Measurements from ENCODE around the gene RBM15B.

Gene RBM15B

GRCh38 chr3:51381333-51381705, 9.8 kb upstream of the RBM15B start:
- TF ChIP-seq CTCF (IDR thresholded peaks at IDR 0.05; ENCODE audit: insufficient read depth, low read length, missing control alignments) = no peak
- ChIA-PET POLR2A (no interaction called here), CTCF (interaction anchor here (1.9 to 15.6 kb wide), 4 partner anchors 9 to 281 kb away, joined by 5 to 284 read pairs (median 21); partner anchors contain the start of gene RBM15B)
- DNase-seq (ENCODE audit: low read depth, low spot score) = no peak
- H3K4me3 ChIP-seq (ENCODE audit: low read depth, low read length) = no peak overlapping the region

GRCh38 chr3:51382076-51382745, 8.9 kb upstream of the RBM15B start:
- ChIA-PET CTCF (interaction anchor here (1.0 to 15.6 kb wide), 6 partner anchors 10 to 810 kb away, joined by 3 to 284 read pairs (median 8); partner anchors contain the start of gene MAPKAPK3), POLR2A (no interaction called here)
- no peak for DNase-seq (ENCODE audit: low read depth, low spot score)
- TF ChIP-seq CTCF (IDR thresholded peaks at IDR 0.05; ENCODE audit: insufficient read depth, low read length, missing control alignments) = no peak
- no peak overlapping the region for H3K4me3 ChIP-seq (ENCODE audit: low read depth, low read length)

GRCh38 chr3:51382947-51383578, 8.0 kb upstream of the RBM15B start:
- CTCF ChIA-PET = interaction anchor here (1.0 to 4.8 kb wide), 6 partner anchors 8 to 811 kb away, joined by 3 to 38 read pairs (median 6); partner anchors contain the start of gene MAPKAPK3
- POLR2A ChIA-PET = no interaction called here
- DNase-seq (ENCODE audit: low read depth, low spot score) = no peak
- peak overlapping the region; percentile 96 for H3K4me3 ChIP-seq (ENCODE audit: low read depth, low read length)
- TF ChIP-seq CTCF (IDR thresholded peaks at IDR 0.05; ENCODE audit: insufficient read depth, low read length, missing control alignments) = no peak

- CTCF ChIA-PET = interaction anchor here (1.0 to 4.8 kb wide), 5 partner anchors 12 to 769 kb away, joined by 3 to 38 read pairs (median 9); partner anchors contain the start of gene MAPKAPK3
- POLR2A ChIA-PET = interaction anchor here (1.0 to 1.8 kb wide), 6 partner anchors 12 to 768 kb away, joined by 3 to 4 read pairs (median 4); partner anchors contain the start of gene DCAF1
- TF ChIP-seq CTCF (IDR thresholded peaks at IDR 0.05; ENCODE audit: insufficient read depth, low read length, missing control alignments) = no peak
- H3K4me3 ChIP-seq (ENCODE audit: low read depth, low read length) = peak overlapping the region; percentile 96
- DNase-seq (ENCODE audit: low read depth, low spot score) = no peak
Measured at GRCh38 chr3:51384055-51384725, 6.9 kb upstream of the RBM15B start.

GRCh38 chr3:51384726-51385473, 6.2 kb upstream of the RBM15B start, which contains the start of gene MANF:
Gene MANF (plus strand): TSS chr3:51385291. CDS start chr3:51385343, 52 bp downstream.
- CTCF ChIA-PET = interaction anchor here (0.7 to 4.8 kb wide), 9 partner anchors 12 to 770 kb away, joined by 3 to 38 read pairs (median 3); partner anchors contain the start of gene MAPKAPK3
- peak; percentile 87 for DNase-seq (ENCODE audit: low read depth, low spot score)
- peak within 1 kb of the TSS; percentile 96 for H3K4me3 ChIP-seq (ENCODE audit: low read depth, low read length)
- POLR2A ChIA-PET = interaction anchor here (1.0 to 1.8 kb wide), 11 partner anchors 9 to 783 kb away, joined by 3 to 9 read pairs (median 4); partner anchors contain the start of genes CISH and DCAF1
- TF ChIP-seq CTCF (IDR thresholded peaks at IDR 0.05; ENCODE audit: insufficient read depth, low read length, missing control alignments) = no peak

All from AG04449 (cell line).